PFSK-1 (cell line): ENCODE data around the gene PTPN5.

Source experiments
- POLR2AphosphoS5 ChIP-seq: IDR thresholded peaks from 2 replicates; pipeline ENCODE4 v1.6.1; 2012; ENCODE audit warnings: low read depth, mild to moderate bottlenecking, control low read depth, low read length, moderate library complexity
- TAF1 ChIP-seq: IDR thresholded peaks from 2 replicates; pipeline ENCODE4 v1.6.1; 2012; ENCODE audit warnings: low read length, control low read depth, borderline replicate concordance; ENCODE audit not compliant: insufficient read depth
- TF ChIP-seq, protein P1 (sequence below), 2 experiments: IDR thresholded peaks; 2 replicates each; pipeline versions ENCODE4 v1.6.1 to v1.8.0; 2011 to 2012; ENCODE audit warnings: low read depth in 2 of 2, low read length in 2 of 2, control low read depth in 1 of 2, inconsistent platforms in 1 of 2, mild to moderate bottlenecking in 1 of 2, moderate library complexity in 1 of 2; ENCODE audit not compliant: insufficient read depth in 1 of 2

DNA sequence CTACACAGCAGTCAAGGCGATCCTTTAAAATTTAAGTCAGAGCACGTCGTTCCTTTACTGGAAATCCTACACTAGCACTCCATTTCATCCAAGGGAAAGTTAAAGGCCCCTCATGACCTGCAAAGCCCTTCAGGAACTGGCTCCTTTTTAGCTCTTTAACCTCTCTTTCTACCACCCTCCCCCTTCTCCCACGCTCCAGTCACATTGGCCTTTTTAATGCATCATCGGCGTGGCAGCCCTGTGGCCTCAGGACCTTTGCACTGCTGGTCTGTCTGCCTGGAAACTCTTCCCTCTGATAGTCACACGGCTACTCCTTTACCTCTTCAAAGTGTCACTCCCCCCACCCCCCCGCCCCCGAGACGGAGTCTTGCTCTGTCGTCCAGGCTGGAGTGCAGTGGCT, 1.2 kb upstream of the PTPN5 start:
- TF ChIP-seq POLR2AphosphoS5 (no peak), TAF1 (no peak)
- TF ChIP-seq, protein P1, sequence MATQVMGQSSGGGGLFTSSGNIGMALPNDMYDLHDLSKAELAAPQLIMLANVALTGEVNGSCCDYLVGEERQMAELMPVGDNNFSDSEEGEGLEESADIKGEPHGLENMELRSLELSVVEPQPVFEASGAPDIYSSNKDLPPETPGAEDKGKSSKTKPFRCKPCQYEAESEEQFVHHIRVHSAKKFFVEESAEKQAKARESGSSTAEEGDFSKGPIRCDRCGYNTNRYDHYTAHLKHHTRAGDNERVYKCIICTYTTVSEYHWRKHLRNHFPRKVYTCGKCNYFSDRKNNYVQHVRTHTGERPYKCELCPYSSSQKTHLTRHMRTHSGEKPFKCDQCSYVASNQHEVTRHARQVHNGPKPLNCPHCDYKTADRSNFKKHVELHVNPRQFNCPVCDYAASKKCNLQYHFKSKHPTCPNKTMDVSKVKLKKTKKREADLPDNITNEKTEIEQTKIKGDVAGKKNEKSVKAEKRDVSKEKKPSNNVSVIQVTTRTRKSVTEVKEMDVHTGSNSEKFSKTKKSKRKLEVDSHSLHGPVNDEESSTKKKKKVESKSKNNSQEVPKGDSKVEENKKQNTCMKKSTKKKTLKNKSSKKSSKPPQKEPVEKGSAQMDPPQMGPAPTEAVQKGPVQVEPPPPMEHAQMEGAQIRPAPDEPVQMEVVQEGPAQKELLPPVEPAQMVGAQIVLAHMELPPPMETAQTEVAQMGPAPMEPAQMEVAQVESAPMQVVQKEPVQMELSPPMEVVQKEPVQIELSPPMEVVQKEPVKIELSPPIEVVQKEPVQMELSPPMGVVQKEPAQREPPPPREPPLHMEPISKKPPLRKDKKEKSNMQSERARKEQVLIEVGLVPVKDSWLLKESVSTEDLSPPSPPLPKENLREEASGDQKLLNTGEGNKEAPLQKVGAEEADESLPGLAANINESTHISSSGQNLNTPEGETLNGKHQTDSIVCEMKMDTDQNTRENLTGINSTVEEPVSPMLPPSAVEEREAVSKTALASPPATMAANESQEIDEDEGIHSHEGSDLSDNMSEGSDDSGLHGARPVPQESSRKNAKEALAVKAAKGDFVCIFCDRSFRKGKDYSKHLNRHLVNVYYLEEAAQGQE (IDR thresholded peaks at IDR 0.05; ENCODE audit: insufficient read depth in 1 of 2, low read depth in 2 of 2, low read length in 2 of 2), result no peak
